ENCODE data around the gene ARPC2. TPM values are rescaled to one million over a fixed set of nuclear protein-coding genes. Genes with fewer than 3 reads are reported as not detected.

Gene ARPC2
- polyA plus RNA-seq, 1 donor from 2014 or later = 167 TPM

- Histone ChIP-seq H3K9me2 (ENCODE audit: insufficient read depth, low read length) (no peaks in the 10 kb centered on the region), H3K4me3 (ENCODE audit: low read length) (no peak overlapping the region), H3K27me3 (ENCODE audit: insufficient read depth, low read depth, low read length) (no peaks in the 10 kb centered on the region), H3K9ac (ENCODE audit: low read length) (no peak overlapping the region), H3F3A (ENCODE audit: insufficient read depth, low read length, poor library complexity, severe bottlenecking) (no peaks in the 10 kb centered on the region), H3K9me3 (ENCODE audit: low read length) (no peaks in the 10 kb centered on the region), H3K36me3 (ENCODE audit: insufficient read depth, low read length) (peaks cover 16% of the 10 kb centered on the region), H3K4me2 (ENCODE audit: low read length) (no peak overlapping the region), H3K27ac (ENCODE audit: low read length) (no peak overlapping the region), H4K20me1 (ENCODE audit: insufficient read depth) (no peaks in the 10 kb centered on the region), H2AFZ (ENCODE audit: low read depth, low read length) (no peak overlapping the region), H3K79me2 (replicated peaks; ENCODE audit: insufficient read depth, low read length) (no peaks in the 10 kb centered on the region)
- TF ChIP-seq CTCF (IDR thresholded peaks at IDR 0.05; ENCODE audit: poor library complexity, severe bottlenecking) (no peak), REST (IDR thresholded peaks at IDR 0.05; ENCODE audit: borderline replicate concordance) (no peak), TAF1 (IDR thresholded peaks at IDR 0.05; ENCODE audit: low read depth) (no peak), EP300 (conservative IDR thresholded peaks at IDR 0.05; ENCODE audit: poor library complexity, severe bottlenecking) (no peak), POLR2AphosphoS5 (IDR thresholded peaks at IDR 0.05) (no peak), MXI1 (conservative IDR thresholded peaks at IDR 0.05; ENCODE audit: poor library complexity, severe bottlenecking) (no peak), SMC3 (conservative IDR thresholded peaks at IDR 0.05; ENCODE audit: poor library complexity) (no peak), EZH2 (IDR thresholded peaks at IDR 0.05; ENCODE audit: borderline replicate concordance, insufficient read depth, low read length, poor library complexity, severe bottlenecking) (no peak), RAD21 (conservative IDR thresholded peaks at IDR 0.05) (no peak)
These were observed 21.9 kb downstream of the ARPC2 start for GRCh38 chr2:218238887-218239286.

- H3K27ac ChIP-seq (ENCODE audit: low read length) = no peak overlapping the region
- H3K79me2 ChIP-seq (replicated peaks; ENCODE audit: insufficient read depth, low read length) = no peaks in the 10 kb centered on the region
- no peaks in the 10 kb centered on the region for H4K20me1 ChIP-seq (ENCODE audit: insufficient read depth)
- H3K9me3 ChIP-seq (ENCODE audit: low read length) = no peaks in the 10 kb centered on the region
- no peaks in the 10 kb centered on the region for H3K27me3 ChIP-seq (ENCODE audit: insufficient read depth, low read depth, low read length)
- no peak overlapping the region for H3K9ac ChIP-seq (ENCODE audit: low read length)
- H3K9me2 ChIP-seq (ENCODE audit: insufficient read depth, low read length) = no peaks in the 10 kb centered on the region
- H2AFZ ChIP-seq (ENCODE audit: low read depth, low read length) = no peak overlapping the region
- TF ChIP-seq EZH2 (IDR thresholded peaks at IDR 0.05; ENCODE audit: borderline replicate concordance, insufficient read depth, low read length, poor library complexity, severe bottlenecking) = no peak
- TF ChIP-seq TAF1 (IDR thresholded peaks at IDR 0.05; ENCODE audit: low read depth) = no peak
- no peak for TF ChIP-seq EP300 (conservative IDR thresholded peaks at IDR 0.05; ENCODE audit: poor library complexity, severe bottlenecking)
- TF ChIP-seq POLR2AphosphoS5 (IDR thresholded peaks at IDR 0.05) = no peak
- TF ChIP-seq RAD21 (conservative IDR thresholded peaks at IDR 0.05) = no peak
- TF ChIP-seq CTCF (IDR thresholded peaks at IDR 0.05; ENCODE audit: poor library complexity, severe bottlenecking) = no peak
- no peak for TF ChIP-seq SMC3 (conservative IDR thresholded peaks at IDR 0.05; ENCODE audit: poor library complexity)
- no peak for TF ChIP-seq MXI1 (conservative IDR thresholded peaks at IDR 0.05; ENCODE audit: poor library complexity, severe bottlenecking)
- no peak for TF ChIP-seq REST (IDR thresholded peaks at IDR 0.05; ENCODE audit: borderline replicate concordance)
- H3K36me3 ChIP-seq (ENCODE audit: insufficient read depth, low read length) = peaks cover 9% of the 10 kb centered on the region
- no peaks in the 10 kb centered on the region for H3F3A ChIP-seq (ENCODE audit: insufficient read depth, low read length, poor library complexity, severe bottlenecking)
- H3K4me3 ChIP-seq (ENCODE audit: low read length) = no peak overlapping the region
- no peak overlapping the region for H3K4me2 ChIP-seq (ENCODE audit: low read length)
These were observed 27.2 kb downstream of the ARPC2 start for GRCh38 chr2:218244204-218244603.
